ENCODE results near the gene CNTNAP1.

DNA sequence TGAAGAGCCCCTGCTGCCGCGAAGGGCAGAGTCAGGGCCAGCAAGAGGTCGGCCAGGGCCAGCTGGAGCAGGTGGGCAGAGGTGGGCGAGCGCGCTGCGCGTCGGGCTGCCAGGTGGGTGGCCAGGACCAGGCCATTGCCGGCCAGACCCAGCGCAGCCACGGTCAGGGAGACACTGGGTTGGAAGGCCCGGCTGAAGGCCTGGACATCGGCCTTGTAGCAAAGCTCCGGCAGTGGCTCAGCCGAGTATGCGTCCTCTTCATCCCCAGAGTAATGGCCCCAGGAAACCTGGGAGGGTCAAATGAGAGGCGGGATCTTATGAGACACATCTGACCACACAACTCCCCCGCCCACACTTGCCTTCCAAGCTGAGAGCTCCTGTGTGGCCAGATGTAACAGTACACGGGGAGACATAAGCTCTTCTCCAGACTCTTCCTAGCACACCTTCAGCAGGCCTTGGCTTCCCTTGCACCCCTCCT is 2.0 kb upstream of the CNTNAP1 start:
- TF ChIP-seq POLR2A (IDR thresholded peaks at IDR 0.05), result no peak
- TF ChIP-seq, protein P1, sequence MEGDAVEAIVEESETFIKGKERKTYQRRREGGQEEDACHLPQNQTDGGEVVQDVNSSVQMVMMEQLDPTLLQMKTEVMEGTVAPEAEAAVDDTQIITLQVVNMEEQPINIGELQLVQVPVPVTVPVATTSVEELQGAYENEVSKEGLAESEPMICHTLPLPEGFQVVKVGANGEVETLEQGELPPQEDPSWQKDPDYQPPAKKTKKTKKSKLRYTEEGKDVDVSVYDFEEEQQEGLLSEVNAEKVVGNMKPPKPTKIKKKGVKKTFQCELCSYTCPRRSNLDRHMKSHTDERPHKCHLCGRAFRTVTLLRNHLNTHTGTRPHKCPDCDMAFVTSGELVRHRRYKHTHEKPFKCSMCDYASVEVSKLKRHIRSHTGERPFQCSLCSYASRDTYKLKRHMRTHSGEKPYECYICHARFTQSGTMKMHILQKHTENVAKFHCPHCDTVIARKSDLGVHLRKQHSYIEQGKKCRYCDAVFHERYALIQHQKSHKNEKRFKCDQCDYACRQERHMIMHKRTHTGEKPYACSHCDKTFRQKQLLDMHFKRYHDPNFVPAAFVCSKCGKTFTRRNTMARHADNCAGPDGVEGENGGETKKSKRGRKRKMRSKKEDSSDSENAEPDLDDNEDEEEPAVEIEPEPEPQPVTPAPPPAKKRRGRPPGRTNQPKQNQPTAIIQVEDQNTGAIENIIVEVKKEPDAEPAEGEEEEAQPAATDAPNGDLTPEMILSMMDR (IDR thresholded peaks at IDR 0.05), result no peak
